SW480 (cell line): ENCODE measurements around the gene CRISP1.
"Not testable (repeated sequence)": the region's sequence is repeated elsewhere in the genome, so short reads cannot be mapped to it uniquely, and the experiment has no call there.

Experiments
- DNase-seq: peaks from one replicate; pipeline ENCODE4 v3.0.0-alpha.2; 2016; ENCODE audit warnings: low spot score

The CRISP1 gene

DNA sequence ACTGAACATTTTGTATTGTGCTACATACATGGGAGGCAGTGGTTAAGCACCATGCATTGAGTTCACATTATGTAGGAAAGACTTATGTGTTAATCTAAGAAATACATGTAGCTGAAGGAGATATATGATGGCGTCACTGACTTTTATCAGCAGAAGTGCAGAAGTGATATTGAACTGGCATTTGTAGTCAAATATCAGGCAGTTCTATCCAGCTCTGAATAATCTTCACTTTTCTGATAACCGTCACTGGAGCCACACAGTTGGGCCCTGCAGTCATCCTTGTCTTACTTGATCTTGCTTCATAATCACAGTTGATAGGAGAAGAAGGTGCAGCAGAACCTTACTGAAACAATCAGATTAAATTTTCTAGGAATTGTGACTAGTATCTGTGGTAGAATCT lies 26.4 kb downstream of the CRISP1 start:
- DNase-seq: no peak

DNA sequence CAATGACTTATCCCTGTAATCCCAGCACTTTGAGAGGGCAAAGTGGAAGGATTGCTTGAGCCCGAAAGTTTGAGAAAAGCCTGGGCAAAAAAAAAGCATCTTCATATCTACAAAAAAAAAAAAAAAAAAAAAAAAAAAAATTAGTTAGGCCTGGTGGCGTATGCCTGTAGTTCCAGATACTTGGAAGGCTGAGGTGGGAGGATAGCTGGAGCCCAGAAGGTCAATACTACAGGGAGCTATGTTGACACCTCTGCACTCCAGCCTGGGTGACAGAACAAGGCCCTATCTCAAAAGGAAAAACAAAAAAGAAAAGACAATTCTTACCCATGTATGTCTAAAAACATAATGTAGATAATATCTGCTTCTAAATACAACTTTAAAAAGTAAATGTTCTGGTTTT lies 27.2 kb downstream of the CRISP1 start:
- DNase-seq: no peak

DNA sequence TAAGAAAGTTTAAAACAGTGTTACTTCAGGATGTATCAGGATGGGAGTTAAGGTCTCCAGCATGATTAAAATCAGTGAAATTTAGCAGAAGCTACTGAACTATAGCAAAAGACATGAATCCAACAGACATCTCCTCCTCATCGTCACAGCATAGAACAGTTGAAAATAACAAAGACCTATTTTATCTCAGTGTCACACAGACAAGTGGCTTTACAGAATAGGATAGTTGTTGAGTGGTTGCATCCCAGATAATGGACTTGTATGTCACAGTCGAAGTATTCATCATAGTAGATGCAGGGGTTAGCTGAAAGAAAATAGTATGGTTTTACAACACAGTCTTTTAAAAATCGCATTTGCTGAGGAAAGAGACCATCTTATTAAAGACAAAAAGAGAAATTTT lies 31.2 kb downstream of the CRISP1 start:
- DNase-seq: no peak

DNA sequence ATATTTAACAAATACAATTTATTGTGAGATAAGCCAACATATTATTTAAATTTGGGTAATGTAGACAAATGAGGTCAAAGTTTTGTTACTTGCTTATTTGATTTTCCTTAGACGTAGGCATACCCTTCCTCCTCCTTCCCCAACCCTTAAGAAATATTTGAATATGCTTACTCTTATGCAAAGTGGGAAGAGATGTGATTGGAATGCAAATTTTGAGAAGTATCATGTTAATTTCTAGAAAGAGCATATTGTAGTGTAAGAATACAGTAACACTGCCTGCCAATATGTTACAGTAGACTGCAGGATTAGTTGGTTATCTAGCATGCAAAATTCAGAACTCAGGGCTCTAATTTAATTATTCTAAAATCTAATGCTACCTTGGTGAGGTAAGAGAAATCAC lies 32.9 kb downstream of the CRISP1 start:
- no peak for DNase-seq

DNA sequence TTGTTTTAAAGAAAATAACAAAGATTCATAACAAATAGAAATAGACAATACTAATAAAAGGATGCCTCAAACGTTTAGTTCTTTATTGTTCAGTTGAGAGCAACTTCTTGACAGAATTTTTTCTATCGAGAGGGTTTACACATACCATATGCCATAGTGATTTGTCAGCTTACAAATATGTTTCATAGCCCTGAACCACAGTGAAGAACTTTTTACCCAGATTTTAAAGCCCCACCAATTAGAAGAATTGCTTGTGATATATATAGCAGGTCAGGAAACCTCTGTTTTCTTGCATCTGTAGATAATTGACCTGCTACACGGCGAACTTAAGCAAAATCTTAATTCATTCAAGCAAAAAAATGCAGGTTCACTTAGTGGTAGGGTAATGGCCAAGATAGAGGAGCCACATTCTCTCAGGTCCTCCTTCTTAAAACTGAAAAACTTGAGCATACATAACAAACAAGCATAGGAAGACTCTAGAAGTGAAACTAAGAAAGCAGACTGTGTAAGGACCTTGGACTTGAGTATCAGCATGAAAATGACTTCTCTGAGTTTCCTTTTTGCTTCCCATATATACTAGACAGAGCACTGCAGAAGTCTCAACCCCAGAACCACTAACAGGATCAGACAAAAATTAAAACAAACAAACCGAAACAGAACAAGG lies 39.5 kb downstream of the CRISP1 start:
- DNase-seq: no peak

DNA sequence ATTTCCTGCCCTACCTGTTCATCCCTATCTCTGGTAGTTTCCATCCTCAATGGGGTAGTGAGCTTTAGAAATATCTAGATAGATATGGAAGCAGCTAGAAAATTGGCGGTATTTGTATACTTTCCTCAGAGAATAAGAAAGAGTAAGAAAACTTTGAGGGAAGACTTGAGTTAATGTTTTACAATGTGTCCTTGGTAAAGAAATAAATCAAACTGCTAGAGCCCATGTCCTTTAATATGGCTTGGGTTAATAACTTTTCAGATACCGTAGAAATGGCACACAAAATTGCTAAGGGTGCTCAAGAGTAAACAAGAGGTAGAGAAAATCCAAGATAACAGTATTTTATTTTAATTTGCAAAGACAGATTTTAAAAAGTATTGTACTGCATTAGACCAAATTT lies 51.2 kb downstream of the CRISP1 start:
- DNase-seq: no peak

DNA sequence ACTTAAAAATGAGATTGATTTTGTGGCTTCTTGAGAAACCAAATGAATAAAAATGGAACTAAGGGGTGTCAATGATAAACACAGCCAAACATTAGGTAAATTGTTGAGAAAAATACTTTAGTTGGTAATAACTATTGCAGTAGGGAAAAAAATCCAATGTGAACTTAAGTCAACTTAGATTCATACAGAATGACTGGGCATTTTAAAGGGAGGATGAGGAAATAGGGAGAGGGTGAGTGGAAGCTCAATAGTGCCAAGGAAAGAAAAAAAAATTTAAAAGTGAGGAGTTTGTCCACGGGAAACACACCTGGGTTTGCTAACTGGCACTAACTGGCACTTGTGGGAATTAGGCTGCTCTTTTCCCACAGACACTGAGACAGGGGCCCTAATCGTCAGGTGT lies 53.1 kb downstream of the CRISP1 start:
- DNase-seq: no peak

DNA sequence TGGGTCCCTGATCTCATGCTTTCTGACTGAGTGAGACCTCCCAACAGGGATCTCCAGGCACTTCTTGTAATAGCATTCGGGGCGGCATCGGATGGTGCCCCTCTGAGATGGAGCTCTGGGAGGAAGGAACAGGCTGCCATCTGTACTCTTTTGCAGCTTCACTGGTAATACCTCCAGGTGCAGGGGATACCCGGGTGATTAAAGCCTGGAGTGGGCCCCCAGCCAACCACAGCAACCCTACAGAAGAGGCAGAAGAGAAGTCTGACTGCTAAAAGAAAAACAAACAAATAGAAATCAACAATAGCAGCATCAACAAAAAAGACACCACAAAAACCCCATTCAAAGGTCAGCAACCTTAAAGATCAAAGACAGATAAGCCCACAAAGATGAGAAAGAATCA lies 60.2 kb downstream of the CRISP1 start:
- peak; percentile 4 for DNase-seq

DNA sequence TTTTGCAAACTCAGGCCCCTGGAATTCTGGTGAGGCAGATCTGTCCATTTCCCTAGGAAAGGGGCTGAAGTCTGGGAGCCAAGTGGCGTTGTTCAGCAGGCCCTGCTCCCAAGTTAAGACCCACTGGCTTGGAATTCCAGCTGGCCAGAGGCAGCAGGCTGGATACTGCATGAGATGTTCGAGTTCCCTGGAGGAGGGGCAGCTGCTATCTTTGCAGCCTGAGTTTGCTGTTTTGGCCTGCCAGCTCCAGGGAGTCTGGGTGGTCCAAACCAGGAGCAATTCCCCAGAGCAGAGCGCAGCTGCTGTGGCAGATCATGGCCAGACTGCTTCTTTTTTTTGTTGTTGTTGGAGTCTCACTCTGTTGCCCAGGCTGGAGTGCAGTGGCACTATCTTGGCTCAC lies 61.1 kb downstream of the CRISP1 start:
- no peak for DNase-seq

DNA sequence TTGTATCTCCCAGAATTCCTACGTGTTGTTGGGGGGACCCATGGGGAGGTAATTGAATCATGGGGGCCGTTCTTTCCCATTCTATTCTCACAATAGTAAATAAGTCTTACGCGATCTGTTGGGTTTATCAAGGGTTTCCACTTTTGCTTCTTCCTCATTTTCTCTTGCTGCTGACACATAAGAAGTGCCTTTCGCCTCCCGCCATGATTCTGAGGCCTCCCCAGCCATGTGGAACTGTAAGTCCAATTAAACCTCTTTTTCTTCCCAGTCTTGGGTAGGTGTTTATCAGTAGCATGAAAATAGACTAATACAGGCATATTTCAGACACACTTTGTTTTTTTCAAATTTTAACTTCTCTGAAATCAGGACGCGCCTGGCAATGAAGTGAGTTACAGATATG lies 64.8 kb downstream of the CRISP1 start:
- DNase-seq: no peak

DNA sequence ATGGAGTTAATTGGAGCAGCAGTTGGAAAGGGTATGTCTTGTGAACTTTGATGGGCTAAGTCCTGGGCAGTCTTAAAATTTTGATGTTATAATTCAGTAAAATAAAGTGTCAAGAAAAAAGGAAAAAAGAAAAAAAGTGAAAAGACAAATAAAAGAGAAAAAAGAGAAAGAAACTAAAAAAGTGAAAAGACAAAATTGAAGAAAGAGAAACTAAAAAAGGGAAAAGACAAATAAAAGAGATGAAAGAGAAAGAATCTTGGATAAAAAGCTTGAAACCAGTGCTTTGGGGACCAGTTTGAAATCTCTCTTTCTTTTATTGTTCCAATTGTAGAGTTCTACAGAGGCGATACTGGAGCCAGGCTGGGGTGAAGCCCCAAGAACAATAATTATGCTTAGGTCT lies 67.2 kb downstream of the CRISP1 start:
- DNase-seq: no peak

DNA sequence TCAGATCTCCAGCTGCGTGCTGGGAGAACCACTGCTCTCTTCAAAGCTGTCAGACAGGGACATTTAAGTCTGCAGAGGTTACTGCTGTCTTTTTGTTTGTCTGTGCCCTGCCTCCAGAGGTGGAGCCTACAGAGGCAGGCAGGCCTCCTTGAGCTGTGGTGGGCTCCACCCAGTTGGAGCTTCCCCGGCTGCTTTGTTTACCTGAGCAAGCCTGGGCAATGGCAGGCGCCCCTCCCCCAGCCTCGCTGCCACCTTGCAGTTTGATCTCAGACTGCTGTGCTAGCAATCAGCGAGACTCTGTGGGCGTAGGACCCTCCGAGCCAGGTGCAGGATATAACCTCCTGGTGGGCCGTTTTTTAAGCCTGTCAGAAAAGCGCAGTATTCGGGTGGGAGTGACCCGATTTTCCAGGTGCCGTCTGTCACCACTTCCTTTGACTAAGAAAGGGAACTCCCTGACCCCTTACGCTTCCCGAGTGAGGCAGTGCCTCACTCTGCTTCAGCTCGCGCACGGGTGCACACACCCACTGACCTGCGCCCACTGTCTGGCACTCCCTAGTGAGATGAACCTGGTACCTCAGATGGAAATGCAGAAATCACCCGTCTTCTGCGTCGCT lies 69.4 kb downstream of the CRISP1 start:
- not testable (repeated sequence) for DNase-seq

DNA sequence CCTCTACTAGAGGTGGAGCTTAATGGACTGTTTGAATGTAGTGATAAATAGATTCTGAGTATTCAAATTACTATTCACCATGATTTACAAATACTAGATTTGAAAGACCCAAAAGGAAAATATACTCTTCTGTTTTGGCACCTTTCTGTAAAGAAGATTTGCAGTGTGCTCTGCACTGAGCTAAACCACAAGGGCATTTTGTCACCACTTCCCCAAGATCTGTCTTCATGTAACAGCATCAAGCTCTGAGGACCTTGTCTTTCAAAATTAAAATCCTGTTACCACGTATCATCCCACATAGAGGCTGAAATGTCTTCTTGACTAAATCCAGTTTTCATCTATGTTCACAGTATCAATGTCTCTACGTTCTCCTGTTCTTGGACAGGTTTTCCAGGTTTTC lies 76.0 kb downstream of the CRISP1 start:
- no peak for DNase-seq

DNA sequence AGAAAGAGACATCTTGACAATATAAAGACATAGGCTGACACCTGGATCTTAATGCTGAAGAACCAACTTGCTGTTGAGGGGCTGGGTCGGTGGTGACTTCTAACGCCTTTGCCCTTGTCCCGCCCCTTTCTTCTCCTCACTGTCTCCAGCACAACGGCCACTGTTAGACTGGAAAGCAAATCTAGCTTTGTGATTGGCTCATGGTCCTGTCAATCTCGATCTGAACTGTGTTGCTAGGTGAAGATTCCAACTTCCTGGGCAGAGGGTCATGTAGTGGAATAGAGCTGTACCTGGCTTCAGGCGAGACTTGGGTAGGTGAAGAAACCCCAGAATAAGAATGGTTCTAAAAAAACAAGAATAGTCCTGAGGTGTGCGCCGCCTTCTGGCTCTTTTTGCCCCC lies 79.2 kb downstream of the CRISP1 start, which contains the start of gene PGK2:
TSS of gene PGK2 (minus strand) at position 110 of the 400 bp plus-strand sequence. CDS start at position 12, 98 bp downstream.
- peak; percentile 0 for DNase-seq

DNA sequence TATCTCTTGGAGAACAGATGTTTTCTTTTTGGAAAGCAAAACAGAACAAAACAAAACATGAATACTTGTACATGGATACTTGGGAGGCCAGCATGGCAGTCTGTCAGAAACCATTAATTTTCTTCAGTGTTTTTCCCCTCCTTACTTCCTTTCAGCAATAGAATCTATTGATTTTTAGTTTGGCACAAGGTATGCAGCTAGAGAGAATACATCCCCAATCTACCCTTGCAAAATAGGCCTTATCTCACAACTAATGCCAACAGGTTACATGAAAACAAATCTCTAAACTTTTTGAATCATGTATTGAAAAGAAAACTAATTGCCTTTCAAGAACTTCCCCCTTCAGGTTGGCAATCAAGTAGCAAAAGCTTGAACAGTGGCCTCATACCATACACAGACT lies 82.1 kb downstream of the CRISP1 start:
- DNase-seq: no peak
